Measurements from ENCODE around the gene MIEF2.

The MIEF2 gene

DNA sequence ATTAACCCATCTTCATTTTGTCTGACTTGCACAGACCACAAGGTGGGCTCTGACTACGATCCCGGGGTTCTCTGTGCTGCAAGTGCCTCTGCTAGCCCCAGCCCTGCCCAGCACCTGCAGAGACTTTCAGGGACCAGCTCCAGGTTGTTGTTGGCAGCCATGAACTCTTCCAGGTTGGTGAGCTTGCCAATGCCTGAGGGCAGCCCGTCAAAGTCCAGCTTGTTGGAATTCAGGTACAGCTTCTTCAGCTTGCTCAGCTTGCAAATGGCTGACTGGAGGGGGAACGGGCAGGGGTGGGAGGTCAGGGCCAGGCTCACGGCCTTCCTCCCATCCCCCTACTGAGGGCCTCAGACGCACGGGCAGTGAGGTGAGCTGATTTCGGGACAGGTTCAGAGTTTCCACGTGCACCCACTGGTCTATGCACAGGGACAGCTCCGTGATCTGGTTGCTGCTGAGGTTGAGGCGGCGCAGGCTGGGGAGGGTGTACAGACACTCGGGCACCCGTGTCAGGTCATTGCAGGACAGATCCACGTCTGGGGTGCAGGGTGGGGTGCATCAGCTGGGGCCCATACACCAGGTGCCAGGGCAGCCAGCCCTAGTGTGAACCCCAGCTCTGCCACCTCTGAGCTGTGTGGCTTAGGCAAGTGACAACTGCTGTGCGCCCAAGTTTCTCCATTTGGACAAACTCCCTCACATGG is 7.1 kb upstream of the MIEF2 start:
- H3K79me2 ChIP-seq, result peaks cover 44% of the 10 kb centered on the region
- H3K36me3 ChIP-seq (ENCODE audit: control insufficient read depth, insufficient read depth, low read length), result no peaks in the 10 kb centered on the region
- no peak overlapping the region for H2AFZ ChIP-seq
- H3K27me3 ChIP-seq (ENCODE audit: control insufficient read depth, insufficient read depth, low read length), result no peaks in the 10 kb centered on the region
- no peak for TF ChIP-seq CTCF (IDR thresholded peaks at IDR 0.05)
- H3K9ac ChIP-seq, result no peak overlapping the region
- H3K27ac ChIP-seq, result no peak overlapping the region
- no peak overlapping the region for H3K4me3 ChIP-seq (ENCODE audit: low read depth, low read length)
- H3K4me1 ChIP-seq, result peaks cover 9% of the 10 kb centered on the region
- H3K9me3 ChIP-seq (ENCODE audit: control insufficient read depth, low read length), result no peaks in the 10 kb centered on the region
- no peak overlapping the region for H3K4me2 ChIP-seq (ENCODE audit: low read length)

DNA sequence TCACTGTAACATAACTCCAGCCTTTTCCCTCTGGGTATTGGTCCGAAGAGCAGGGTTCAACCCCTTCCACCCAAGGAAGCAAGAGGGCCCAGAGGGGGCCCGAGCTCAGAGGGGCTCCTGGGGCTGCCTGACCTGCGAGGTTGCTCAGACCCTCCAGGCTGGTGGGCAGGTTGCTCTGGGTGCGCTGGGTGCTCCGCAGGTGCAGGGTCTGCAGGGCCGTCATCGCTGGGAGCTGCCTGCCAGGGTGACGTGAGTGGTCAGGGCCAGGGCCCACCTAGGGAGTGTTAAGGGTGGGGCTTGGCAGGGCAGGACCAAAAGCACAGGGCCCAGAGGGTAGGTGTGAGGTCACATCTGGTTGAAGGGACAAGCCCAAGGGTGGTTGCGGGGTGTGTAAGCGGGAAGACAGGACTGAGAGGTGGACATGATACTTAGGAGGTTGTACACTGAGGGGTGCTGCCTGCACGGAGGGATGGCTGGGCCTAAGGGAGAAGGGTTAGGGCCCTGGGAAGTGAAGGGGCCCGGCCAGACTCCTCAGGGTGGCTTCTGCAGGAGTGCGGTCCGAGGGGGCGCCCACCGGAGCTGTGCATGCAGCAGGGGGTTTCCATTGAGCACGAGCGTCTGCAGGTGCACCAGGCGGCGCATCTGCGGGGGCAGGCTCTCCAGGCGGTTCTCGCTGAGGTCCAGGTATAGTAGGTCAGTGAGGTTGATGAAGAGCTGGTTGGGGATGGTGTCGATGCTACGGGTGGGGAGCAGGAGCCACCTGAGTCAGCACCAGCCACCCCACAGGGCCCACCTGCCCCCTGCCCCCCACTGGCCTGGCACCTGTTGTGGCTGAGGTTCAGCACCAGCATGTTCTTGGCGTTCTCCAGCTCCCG is 6.3 kb upstream of the MIEF2 start:
- no peak overlapping the region for H3K4me2 ChIP-seq (ENCODE audit: low read length)
- H3K27me3 ChIP-seq (ENCODE audit: control insufficient read depth, insufficient read depth, low read length), result no peaks in the 10 kb centered on the region
- H3K9ac ChIP-seq, result no peak overlapping the region
- H3K36me3 ChIP-seq (ENCODE audit: control insufficient read depth, insufficient read depth, low read length), result no peaks in the 10 kb centered on the region
- peaks cover 12% of the 10 kb centered on the region for H3K4me1 ChIP-seq
- H3K27ac ChIP-seq, result no peak overlapping the region
- peaks cover 44% of the 10 kb centered on the region for H3K79me2 ChIP-seq
- no peak overlapping the region for H3K4me3 ChIP-seq (ENCODE audit: low read depth, low read length)
- H2AFZ ChIP-seq, result no peak overlapping the region
- no peaks in the 10 kb centered on the region for H3K9me3 ChIP-seq (ENCODE audit: control insufficient read depth, low read length)
- TF ChIP-seq CTCF (IDR thresholded peaks at IDR 0.05), result no peak

GRCh38 chr17:18254888-18255649 is 5.4 kb upstream of the MIEF2 start:
- Histone ChIP-seq H3K4me2 (ENCODE audit: low read length) (no peak overlapping the region), H3K27ac (no peak overlapping the region), H3K27me3 (ENCODE audit: control insufficient read depth, insufficient read depth, low read length) (no peaks in the 10 kb centered on the region), H2AFZ (no peak overlapping the region), H3K9ac (no peak overlapping the region), H3K9me3 (ENCODE audit: control insufficient read depth, low read length) (no peaks in the 10 kb centered on the region), H3K36me3 (ENCODE audit: control insufficient read depth, insufficient read depth, low read length) (no peaks in the 10 kb centered on the region), H3K4me3 (ENCODE audit: low read depth, low read length) (no peak overlapping the region), H3K79me2 (peaks cover 44% of the 10 kb centered on the region), H3K4me1 (peaks cover 12% of the 10 kb centered on the region)
- no peak for TF ChIP-seq CTCF (IDR thresholded peaks at IDR 0.05)

GRCh38 chr17:18256351-18256750 is 4.1 kb upstream of the MIEF2 start:
- H3K79me2 ChIP-seq, result peaks cover 44% of the 10 kb centered on the region
- no peaks in the 10 kb centered on the region for H3K9me3 ChIP-seq (ENCODE audit: control insufficient read depth, low read length)
- peaks cover 12% of the 10 kb centered on the region for H3K4me1 ChIP-seq
- TF ChIP-seq CTCF (IDR thresholded peaks at IDR 0.05), result no peak
- H2AFZ ChIP-seq, result no peak overlapping the region
- no peak overlapping the region for H3K4me2 ChIP-seq (ENCODE audit: low read length)
- no peak overlapping the region for H3K4me3 ChIP-seq (ENCODE audit: low read depth, low read length)
- H3K36me3 ChIP-seq (ENCODE audit: control insufficient read depth, insufficient read depth, low read length), result no peaks in the 10 kb centered on the region
- H3K9ac ChIP-seq, result no peak overlapping the region
- H3K27me3 ChIP-seq (ENCODE audit: control insufficient read depth, insufficient read depth, low read length), result no peaks in the 10 kb centered on the region
- no peak overlapping the region for H3K27ac ChIP-seq
